HepG2 (cell line): ENCODE measurements around the gene CGB8. TPM values are rescaled to one million over a fixed set of nuclear protein-coding genes. Genes with fewer than 3 reads are reported as not detected.

Source experiments
- ATAC-seq: fragments of 200-7000 bp; cut with Tn5 transposase; 3 replicates; pipeline ENCODE4 v1.9.1; 2020; ENCODE audit warnings: mild to moderate bottlenecking, moderate library complexity
- BruUV-seq: library from RNA; stranded (reverse); fragments of 400-500 nt; replicated peaks from 2 replicates; lab custom pipeline; 2021; lab: Mats Ljungman, UMichigan
- CTCF ChIA-PET: fragments of 300-600 bp; formaldehyde crosslinking; extraction: SDS; loops from one replicate; lab custom pipeline; 2021; ENCODE audit warnings: low total read pairs, inconsistent platforms, low intra/inter-chr PET ratio; lab: Yijun Ruan, JAX
- POLR2A ChIA-PET: fragments of 350-600 bp; sonication (Branson Sonifier 250); formaldehyde crosslinking; loops from one replicate; lab custom pipeline; 2020; ENCODE audit warnings: antibody characterized with exemption, inconsistent platforms; lab: Yijun Ruan, JAX
- DNase-seq: peaks from one replicate; pipeline ENCODE4 v3.0.0-alpha.2; 2015; ENCODE audit warnings: low spot score
- FAIRE-seq: peaks from 3 replicates; lab custom pipeline; 2011; peaks lifted over from hg19 to GRCh38; lab: Jason Lieb, UNC
- H2AFZ ChIP-seq: one replicate; pipeline ENCODE4 v1.6.1; 2011; ENCODE audit warnings: low read length, inconsistent platforms
- H3K27ac ChIP-seq: fragments of 300-600 bp; 3 replicates; pipeline ENCODE4 v1.8.0; 2011; ENCODE audit warnings: mixed run types, mild to moderate bottlenecking, mixed read lengths, low read length, inconsistent platforms; ENCODE audit not compliant: insufficient read depth; ENCODE audit errors: extremely low read length
- H3K27me3 ChIP-seq, 2 experiments: fragments of 200-600 bp in 1 of 2; 2 replicates in 1 of 2; 3 replicates in 1 of 2; pipeline versions ENCODE4 v1.6.0 to v1.8.0; 2011; ENCODE audit warnings: low read length in 2 of 2, mild to moderate bottlenecking in 2 of 2, moderate library complexity in 2 of 2, inconsistent platforms in 1 of 2; ENCODE audit not compliant: insufficient read depth in 2 of 2, control insufficient read depth in 1 of 2
- H3K36me3 ChIP-seq, 2 experiments: fragments of 200-600 bp in 1 of 2; replicated peaks in 1 of 2; 2 replicates in 1 of 2; 3 replicates in 1 of 2; pipeline versions ENCODE4 v1.5.1 to v1.8.0; 2011; ENCODE audit warnings: low read length in 2 of 2, inconsistent platforms in 1 of 2; ENCODE audit not compliant: insufficient read depth in 2 of 2, control insufficient read depth in 1 of 2
- H3K4me1 ChIP-seq: 2 replicates; pipeline ENCODE4 v1.5.1; 2012; ENCODE audit warnings: low read length, inconsistent platforms; ENCODE audit not compliant: insufficient read depth
- H3K4me2 ChIP-seq: 2 replicates; pipeline ENCODE4 v1.6.0; 2011; ENCODE audit warnings: low read depth, low read length, inconsistent platforms
- H3K4me3 ChIP-seq, 3 experiments: fragments of 200-600 bp in 1 of 3; sonication (generic), shearing (Covaris generic) in 1 of 3; replicated peaks in 1 of 3; 2 replicates each; pipeline ENCODE4 v1.5.1; 2011 to 2016; ENCODE audit warnings: low read length in 3 of 3, inconsistent platforms in 2 of 3, low read depth in 2 of 3, mild to moderate bottlenecking in 2 of 3, control low read depth in 1 of 3, mixed read lengths in 1 of 3; ENCODE audit not compliant: insufficient read depth in 1 of 3
- H3K79me2 ChIP-seq: one replicate; pipeline ENCODE4 v1.6.1; 2011; ENCODE audit warnings: low read length, inconsistent platforms; ENCODE audit not compliant: insufficient read depth
- H3K9ac ChIP-seq: 2 replicates; pipeline ENCODE4 v1.6.0; 2011; ENCODE audit warnings: mild to moderate bottlenecking, low read depth, low read length, inconsistent platforms; ENCODE audit not compliant: insufficient read depth
- H3K9me3 ChIP-seq: 2 replicates; pipeline ENCODE4 v1.5.1; 2012; ENCODE audit warnings: mild to moderate bottlenecking, low read length
- H4K20me1 ChIP-seq: 2 replicates; pipeline ENCODE4 v1.6.0; 2011; ENCODE audit warnings: inconsistent platforms, mild to moderate bottlenecking, low read length, moderate library complexity; ENCODE audit not compliant: insufficient read depth
- HOXA5 ChIP-seq: sonication (generic); formaldehyde crosslinking; IDR thresholded peaks from 2 replicates; pipeline ENCODE4 v1.4.0; 2020; ENCODE audit warnings: missing genetic modification reagents
- IRF2 ChIP-seq: IDR thresholded peaks from 2 replicates; pipeline ENCODE4 v1.6.1; 2018; ENCODE audit warnings: missing genetic modification reagents, missing compliant biosample characterization
- SIX1 ChIP-seq: sonication (generic); formaldehyde crosslinking; IDR thresholded peaks from 2 replicates; pipeline ENCODE4 v1.4.0; 2020; ENCODE audit warnings: missing genetic modification reagents, borderline replicate concordance
- SKI ChIP-seq: fragments of 450-650 bp; IDR thresholded peaks from one replicate; pipeline ENCODE4 v1.6.1; 2018; ENCODE audit warnings: mild to moderate bottlenecking; ENCODE audit not compliant: partially characterized antibody
- STAT5B ChIP-seq: sonication (generic); formaldehyde crosslinking; IDR thresholded peaks from 2 replicates; pipeline ENCODE4 v1.4.0; 2020; ENCODE audit warnings: missing genetic modification reagents
- TBX2 ChIP-seq: sonication (generic); formaldehyde crosslinking; IDR thresholded peaks from 2 replicates; pipeline ENCODE4 v1.5.0; 2020; ENCODE audit warnings: missing genetic modification reagents, mild to moderate bottlenecking, borderline replicate concordance
- ZFP1 ChIP-seq: IDR thresholded peaks from 2 replicates; pipeline ENCODE4 v1.6.1; 2016
- ZNF205 ChIP-seq: IDR thresholded peaks from 2 replicates; pipeline ENCODE4 v1.6.1; 2018; ENCODE audit warnings: missing biosample characterization, missing genetic modification reagents
- ZNF263 ChIP-seq: sonication (generic); formaldehyde crosslinking; IDR thresholded peaks from 2 replicates; pipeline ENCODE4 v1.4.0; 2020; ENCODE audit warnings: missing genetic modification reagents
- ZNF496 ChIP-seq: sonication (generic); formaldehyde crosslinking; IDR thresholded peaks from 2 replicates; pipeline ENCODE4 v1.8.1; 2023; ENCODE audit warnings: mild to moderate bottlenecking, moderate library complexity, missing genetic modification reagents; ENCODE audit not compliant: insufficient replicate concordance
- ZNF598 ChIP-seq: sonication (generic); formaldehyde crosslinking; IDR thresholded peaks from 2 replicates; pipeline ENCODE4 v1.5.1; 2020; ENCODE audit warnings: mild to moderate bottlenecking, missing genetic modification reagents, borderline replicate concordance
- WGBS: methylation state at CpG from one replicate; pipeline ENCODE4 v1.1.6; 2017; ENCODE audit warnings: low lambda C conversion rate; 5-methylcytosine and 5-hydroxymethylcytosine counted together
- in situ Hi-C: cut with HindIII; loops from 2 replicates; pipeline ENCODE4 v1.10.0; 2017; ENCODE audit warnings: low pct_unique_long_range_greater_than_20kb; ENCODE audit not compliant: extremely low pct_ligation_motif_present
- intact Hi-C: fragments of 100-400 bp; cut with micrococcal nuclease; formaldehyde crosslinking; loops from one replicate; pipeline ENCODE4 v1.10.0; 2022; ENCODE audit not compliant: unreplicated experiment
- polyA plus RNA-seq, 8 experiments: library from polyadenylated mRNA; depleted of rRNA in 3 of 8; stranded (reverse) in 7 of 8; unstranded in 1 of 8; fragments of >200 nt; fragmentation: Illumina TruSeq in 4 of 8; extraction: Trizol in 4 of 8; gene quantifications; 2 replicates each; pipeline versions ENCODE4 v1.2.1 to v1.2.3, GENCODE V29; 2011 to 2016; ENCODE audit warnings: low read depth in 4 of 8, missing spikeins in 1 of 8, mixed read lengths in 1 of 8; ENCODE audit not compliant: insufficient read depth in 1 of 8
- total RNA-seq, 5 experiments: library from RNA; depleted of rRNA; stranded (reverse); fragments of >200 nt; fragmentation: Illumina TruSeq; extraction: Trizol; gene quantifications; 2 replicates each; pipeline ENCODE4 v1.2.3, GENCODE V29; 2016; ENCODE audit warnings: low read depth in 1 of 5
- TF ChIP-seq, protein P1 (sequence below): sonication (generic); formaldehyde crosslinking; IDR thresholded peaks from 2 replicates; pipeline ENCODE4 v1.4.0; 2020; ENCODE audit warnings: mild to moderate bottlenecking, low read depth, missing genetic modification reagents

CGB8 gene
- total and polyA plus RNA-seq, 2 of the 13 experiments (the other 11 are each of a cell fraction or from before 2014, with no cell fraction given): not detected

DNA sequence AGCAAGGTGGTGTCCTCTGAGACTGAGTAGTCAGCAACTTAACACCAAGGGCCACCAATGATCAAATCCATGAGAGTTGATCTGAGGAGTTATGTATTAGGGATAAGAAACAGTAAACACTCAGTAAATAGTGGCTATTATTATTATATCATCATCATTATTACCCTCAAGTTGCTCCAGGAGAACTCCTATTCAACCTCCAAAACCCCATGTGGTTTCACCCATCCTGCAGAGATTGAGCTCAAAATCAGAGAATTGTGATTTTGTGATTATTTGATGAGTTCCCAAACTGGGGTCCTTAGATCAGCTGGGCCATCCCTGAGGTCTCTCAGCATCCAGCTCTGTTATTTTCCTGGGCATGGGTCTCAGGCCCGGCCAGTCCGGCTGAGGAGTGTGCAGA lies 12.1 kb upstream of the CGB8 start:
- H3K27me3 ChIP-seq: peaks cover 7 to 64% of the 10 kb centered on the region in 2 experiments; a peak in 4 of 5 replicates
- H3K4me3 ChIP-seq: no peak overlapping the region
- H4K20me1 ChIP-seq: no peaks in the 10 kb centered on the region
- H3K9ac ChIP-seq: no peak overlapping the region
- no peak for ATAC-seq
- no peak overlapping the region for H3K4me2 ChIP-seq
- BruUV-seq: no TSS peak
- no peak overlapping the region for H3K27ac ChIP-seq
- no peak overlapping the region for H2AFZ ChIP-seq
- WGBS: 43% methylated on average over 2 of the region's 2 CpGs
- peaks cover 21% of the 10 kb centered on the region for H3K4me1 ChIP-seq
- ChIA-PET CTCF (no interaction called here), POLR2A (no interaction called here)
- intact Hi-C loops: no loop called here
- TF ChIP-seq ZNF263 (CRISPR knock-in tag) (no peak), ZNF205 (CRISPR knock-in tag) (no peak), ZNF496 (CRISPR knock-in tag) (no peak), ZNF598 (CRISPR knock-in tag) (no peak), IRF2 (no peak), SKI (no peak), HOXA5 (CRISPR knock-in tag) (no peak), STAT5B (no peak), ZFP1 (CRISPR knock-in tag) (no peak), TBX2 (no peak), SIX1 (CRISPR knock-in tag) (no peak)
- TF ChIP-seq, protein P1, sequence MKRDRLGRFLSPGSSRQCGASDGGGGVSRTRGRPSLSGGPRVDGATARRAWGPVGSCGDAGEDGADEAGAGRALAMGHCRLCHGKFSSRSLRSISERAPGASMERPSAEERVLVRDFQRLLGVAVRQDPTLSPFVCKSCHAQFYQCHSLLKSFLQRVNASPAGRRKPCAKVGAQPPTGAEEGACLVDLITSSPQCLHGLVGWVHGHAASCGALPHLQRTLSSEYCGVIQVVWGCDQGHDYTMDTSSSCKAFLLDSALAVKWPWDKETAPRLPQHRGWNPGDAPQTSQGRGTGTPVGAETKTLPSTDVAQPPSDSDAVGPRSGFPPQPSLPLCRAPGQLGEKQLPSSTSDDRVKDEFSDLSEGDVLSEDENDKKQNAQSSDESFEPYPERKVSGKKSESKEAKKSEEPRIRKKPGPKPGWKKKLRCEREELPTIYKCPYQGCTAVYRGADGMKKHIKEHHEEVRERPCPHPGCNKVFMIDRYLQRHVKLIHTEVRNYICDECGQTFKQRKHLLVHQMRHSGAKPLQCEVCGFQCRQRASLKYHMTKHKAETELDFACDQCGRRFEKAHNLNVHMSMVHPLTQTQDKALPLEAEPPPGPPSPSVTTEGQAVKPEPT (CRISPR knock-in tag): no peak
- no peaks in the 10 kb centered on the region for H3K9me3 ChIP-seq
- H3K79me2 ChIP-seq: no peaks in the 10 kb centered on the region
- FAIRE-seq: no peak
- DNase-seq: no peak
- in situ Hi-C loops: no loop called here
- no peaks in the 10 kb centered on the region for H3K36me3 ChIP-seq
